Activated naive CD8-positive, alpha-beta T cell treated with anti-CD3 and anti-CD28 coated beads, Interleukin-2, amount 10 ng/mL, durations not matched to agents 7 days and 5 days (primary cell): ENCODE results near the gene NPHP1. TPM values are rescaled to one million over a fixed set of nuclear protein-coding genes. Genes with fewer than 3 reads are reported as not detected.
"Not testable (repeated sequence)": the region's sequence is repeated elsewhere in the genome, so short reads cannot be mapped to it uniquely, and the experiment has no call there.

Experiments
- ATAC-seq: fragments of 150-1000 bp; cut with Tn5 transposase; one replicate; pipeline ENCODE4 v1.10.0; 2021; ENCODE audit warnings: low read depth, moderate library complexity
- POLR2A ChIA-PET: fragments of 350-600 bp; sonication (Branson Sonifier 250); formaldehyde crosslinking; loops from one replicate; lab custom pipeline; 2021; ENCODE audit warnings: antibody characterized with exemption; lab: Charles Lee
- DNase-seq: peaks from one replicate; pipeline ENCODE4 v3.0.0; 2021
- H3K27ac Mint-ChIP-seq: one replicate; pipeline ENCODE4 v1.8.0; 2022; ENCODE audit warnings: mild to moderate bottlenecking, mixed read lengths
- H3K27me3 Mint-ChIP-seq: one replicate; pipeline ENCODE4 v1.8.0; 2022; ENCODE audit warnings: mild to moderate bottlenecking, moderate library complexity, mixed read lengths
- H3K36me3 Mint-ChIP-seq: one replicate; pipeline ENCODE4 v1.8.0; 2021; ENCODE audit warnings: mild to moderate bottlenecking, mixed read lengths
- H3K4me1 Mint-ChIP-seq: one replicate; pipeline ENCODE4 v1.8.0; 2021; ENCODE audit warnings: mixed read lengths
- H3K4me3 Mint-ChIP-seq: one replicate; pipeline ENCODE4 v1.8.0; 2022; ENCODE audit warnings: mild to moderate bottlenecking, moderate library complexity, mixed read lengths
- H3K9me3 Mint-ChIP-seq: one replicate; pipeline ENCODE4 v1.8.0; 2021; ENCODE audit warnings: mixed read lengths
- total RNA-seq, 2 experiments: library from RNA; stranded (reverse); gene quantifications; one replicate each; pipeline ENCODE4 v1.2.3, GENCODE V29; 2021

Gene NPHP1
- total RNA-seq, result under 1 TPM; 0.43 to 0.72 TPM

GRCh38 chr2:110204408-110205385 is at the start of gene NPHP1:
NPHP1 (minus strand) TSS chr2:110205013; CDS start chr2:110204968, 45 bp downstream.
- Mint-ChIP-seq H3K4me3 (peak within 1 kb of the TSS; percentile 96), H3K27me3 (no peaks in the 10 kb centered on the region), H3K36me3 (peaks cover 14% of the 10 kb centered on the region), H3K27ac (peak within 1 kb of the TSS; percentile 87), H3K9me3 (no peaks in the 10 kb centered on the region), H3K4me1 (peaks cover 18% of the 10 kb centered on the region)
- DNase-seq (peak; percentile 89), ATAC-seq (peak; percentile 93)
- POLR2A ChIA-PET, result no interaction called here

- H3K27ac Mint-ChIP-seq, ATAC-seq, H3K4me1 Mint-ChIP-seq, H3K36me3 Mint-ChIP-seq, H3K9me3 Mint-ChIP-seq, DNase-seq, H3K4me3 Mint-ChIP-seq, H3K27me3 Mint-ChIP-seq, POLR2A ChIA-PET: not testable (repeated sequence)
Measured at GRCh38 chr2:110248081-110248795, 43.4 kb upstream of the NPHP1 start.

- H3K36me3 Mint-ChIP-seq, DNase-seq, H3K4me3 Mint-ChIP-seq, POLR2A ChIA-PET, H3K9me3 Mint-ChIP-seq, H3K27me3 Mint-ChIP-seq, H3K4me1 Mint-ChIP-seq, H3K27ac Mint-ChIP-seq: not testable (repeated sequence)
- peak; percentile 33 for ATAC-seq
Measured at GRCh38 chr2:110245488-110246435, 40.9 kb upstream of the NPHP1 start.

GRCh38 chr2:110243283-110243682 is 38.5 kb upstream of the NPHP1 start:
- ATAC-seq, DNase-seq, H3K4me3 Mint-ChIP-seq, H3K27ac Mint-ChIP-seq, H3K27me3 Mint-ChIP-seq, H3K36me3 Mint-ChIP-seq, H3K4me1 Mint-ChIP-seq, POLR2A ChIA-PET, H3K9me3 Mint-ChIP-seq: not testable (repeated sequence)

- H3K9me3 Mint-ChIP-seq, H3K4me1 Mint-ChIP-seq, DNase-seq, POLR2A ChIA-PET, H3K36me3 Mint-ChIP-seq, H3K4me3 Mint-ChIP-seq, ATAC-seq, H3K27me3 Mint-ChIP-seq, H3K27ac Mint-ChIP-seq: not testable (repeated sequence)
Measured at GRCh38 chr2:110234514-110234913, 29.7 kb upstream of the NPHP1 start.

- not testable (repeated sequence) for H3K9me3 Mint-ChIP-seq
Measured at GRCh38 chr2:110229886-110230285, 25.1 kb upstream of the NPHP1 start.

GRCh38 chr2:110222626-110223025 is 17.8 kb upstream of the NPHP1 start:
- not testable (repeated sequence) for H3K27ac Mint-ChIP-seq
- POLR2A ChIA-PET, result interaction anchor here (1.2 kb wide), 1 partner anchor 10 kb away, joined by 3 read pairs; no protein-coding TSS in a partner anchor

More at GRCh38 chr2:110229886-110230285, 25.1 kb upstream of the NPHP1 start:
- ATAC-seq, DNase-seq, H3K27ac Mint-ChIP-seq, H3K4me1 Mint-ChIP-seq, H3K36me3 Mint-ChIP-seq, POLR2A ChIA-PET, H3K4me3 Mint-ChIP-seq: not testable (repeated sequence)
- peaks cover 21% of the 10 kb centered on the region for H3K27me3 Mint-ChIP-seq

GRCh38 chr2:110221938-110222337 is 17.1 kb upstream of the NPHP1 start:
- POLR2A ChIA-PET, result interaction anchor here (1.2 kb wide), 1 partner anchor 9 kb away, joined by 3 read pairs; no protein-coding TSS in a partner anchor
- no peak for DNase-seq
- no peak overlapping the region for H3K4me3 Mint-ChIP-seq
- peaks cover 36% of the 10 kb centered on the region for H3K27me3 Mint-ChIP-seq
- H3K36me3 Mint-ChIP-seq, result no peaks in the 10 kb centered on the region
- no peak overlapping the region for H3K27ac Mint-ChIP-seq
- H3K4me1 Mint-ChIP-seq, result no peaks in the 10 kb centered on the region
- H3K9me3 Mint-ChIP-seq, result no peaks in the 10 kb centered on the region
- no peak for ATAC-seq

More at GRCh38 chr2:110222626-110223025, 17.8 kb upstream of the NPHP1 start:
- peaks cover 43% of the 10 kb centered on the region for H3K27me3 Mint-ChIP-seq
- DNase-seq, ATAC-seq, H3K4me1 Mint-ChIP-seq, H3K36me3 Mint-ChIP-seq, H3K4me3 Mint-ChIP-seq, H3K9me3 Mint-ChIP-seq: not testable (repeated sequence)

GRCh38 chr2:110220190-110220564 is 15.4 kb upstream of the NPHP1 start:
- DNase-seq (no peak), ATAC-seq (no peak)
- Mint-ChIP-seq H3K27ac (no peak overlapping the region), H3K27me3 (peaks cover 42% of the 10 kb centered on the region), H3K9me3 (no peaks in the 10 kb centered on the region), H3K4me1 (no peaks in the 10 kb centered on the region), H3K4me3 (no peak overlapping the region), H3K36me3 (no peaks in the 10 kb centered on the region)
- POLR2A ChIA-PET, result no interaction called here

GRCh38 chr2:110219496-110220189 is 14.8 kb upstream of the NPHP1 start:
- Mint-ChIP-seq H3K9me3 (peaks cover 2% of the 10 kb centered on the region), H3K27me3 (peaks cover 46% of the 10 kb centered on the region), H3K4me1 (no peaks in the 10 kb centered on the region), H3K4me3 (no peak overlapping the region), H3K36me3 (no peaks in the 10 kb centered on the region), H3K27ac (no peak overlapping the region)
- POLR2A ChIA-PET, result no interaction called here
- no peak for DNase-seq
- no peak for ATAC-seq

- H3K36me3 Mint-ChIP-seq, result not testable (repeated sequence)
- peaks cover 43% of the 10 kb centered on the region for H3K27me3 Mint-ChIP-seq
Measured at GRCh38 chr2:110218889-110219288, 14.1 kb upstream of the NPHP1 start.

GRCh38 chr2:110216803-110217202 is 12.0 kb upstream of the NPHP1 start:
- Mint-ChIP-seq H3K4me3 (no peak overlapping the region), H3K4me1 (peaks cover 2% of the 10 kb centered on the region), H3K9me3 (peaks cover 4% of the 10 kb centered on the region), H3K27ac (no peak overlapping the region), H3K27me3 (peaks cover 35% of the 10 kb centered on the region), H3K36me3 (no peaks in the 10 kb centered on the region)
- POLR2A ChIA-PET, result no interaction called here
- ATAC-seq (no peak), DNase-seq (no peak)

More at GRCh38 chr2:110218889-110219288, 14.1 kb upstream of the NPHP1 start:
- DNase-seq, H3K27ac Mint-ChIP-seq, POLR2A ChIA-PET, ATAC-seq, H3K4me1 Mint-ChIP-seq, H3K9me3 Mint-ChIP-seq, H3K4me3 Mint-ChIP-seq: not testable (repeated sequence)
